Measurements from ENCODE around the gene CAPN7. TPM values are rescaled to one million over a fixed set of nuclear protein-coding genes. Genes with fewer than 3 reads are reported as not detected.

Gene CAPN7
- total RNA-seq, 1 experiment from 2014 or later: 25.2 TPM

GRCh38 chr3:15295506-15295905 is 89.5 kb downstream of the CAPN7 start:
- H3K4me1 ChIP-seq (ENCODE audit: insufficient read depth, low read length): no peaks in the 10 kb centered on the region
- no peaks in the 10 kb centered on the region for H3K27me3 Mint-ChIP-seq (ENCODE audit: low read depth)
- no peak overlapping the region for H3K27ac ChIP-seq (ENCODE audit: insufficient read length, low read depth, low read length)
- no peak overlapping the region for H3K27ac Mint-ChIP-seq
- H3K4me1 Mint-ChIP-seq: peaks cover 0 to 6% of the 10 kb centered on the region in 2 experiments; a peak in 2 of 4 replicates
- H4K20me1 ChIP-seq (ENCODE audit: control insufficient read depth, insufficient read depth, insufficient read length): no peaks in the 10 kb centered on the region
- DNase-seq: no peak
- no peak overlapping the region for H3K9ac ChIP-seq (ENCODE audit: extremely low read depth, insufficient read length, low read length)
- no peaks in the 10 kb centered on the region for H3K27me3 ChIP-seq (ENCODE audit: insufficient read depth, low read length)
- no peak overlapping the region for H4K91ac ChIP-seq (ENCODE audit: insufficient read length, low read depth, low read length)
- H3K23ac ChIP-seq (ENCODE audit: insufficient read length, low read depth, low read length): no peak overlapping the region
- H3T11ph ChIP-seq (ENCODE audit: low read length): no peak overlapping the region
- H2AK5ac ChIP-seq (ENCODE audit: insufficient read length, low read length): no peak overlapping the region
- H3K79me1 ChIP-seq (ENCODE audit: insufficient read depth, low read depth, low read length, poor library complexity, severe bottlenecking): no peaks in the 10 kb centered on the region
- H3K4ac ChIP-seq (ENCODE audit: low read depth, low read length): no peak overlapping the region
- H4K5ac ChIP-seq (ENCODE audit: insufficient read length, low read depth, low read length): no peak overlapping the region
- H2BK12ac ChIP-seq (ENCODE audit: insufficient read length, low read depth, low read length): no peak overlapping the region
- no CpG with 5 or more reads among the region's 6 CpGs for WGBS (ENCODE audit: extremely low coverage, insufficient read length, low lambda C conversion rate)
- H2AFZ ChIP-seq (ENCODE audit: low read length): no peak overlapping the region
- H3K4me3 Mint-ChIP-seq: no peak overlapping the region
- TF ChIP-seq CTCF (conservative IDR thresholded peaks at IDR 0.05): no peak
- no peak overlapping the region for H2BK5ac ChIP-seq (ENCODE audit: insufficient read length, low read length)
- no peaks in the 10 kb centered on the region for H3K9me3 ChIP-seq (ENCODE audit: control insufficient read depth, low read depth, low read length)
- no peak overlapping the region for H3K4me2 ChIP-seq (ENCODE audit: insufficient read depth, insufficient read length, low read length)
- H3K23me2 ChIP-seq (ENCODE audit: insufficient read length, low read depth, low read length, poor library complexity, severe bottlenecking): no peaks in the 10 kb centered on the region
- no peak overlapping the region for H4K8ac ChIP-seq (replicated peaks; ENCODE audit: insufficient read length, low read depth, low read length)
- no peak overlapping the region for H3K56ac ChIP-seq (ENCODE audit: insufficient read length, low read depth, low read length)
- H3K18ac ChIP-seq (ENCODE audit: insufficient read length, low read depth, low read length): no peak overlapping the region
- H2BK15ac ChIP-seq (ENCODE audit: low read depth, low read length): no peak overlapping the region
- H3K14ac ChIP-seq (ENCODE audit: insufficient read depth, low read length): no peak overlapping the region
- no peak overlapping the region for H2BK20ac ChIP-seq (ENCODE audit: low read depth, low read length, poor library complexity, severe bottlenecking)
- H3K36me3 Mint-ChIP-seq (ENCODE audit: insufficient read depth in 1 of 3, low read depth in 3 of 3): no peaks in the 10 kb centered on the region
- H3K9me3 Mint-ChIP-seq: no peaks in the 10 kb centered on the region
- H2BK120ac ChIP-seq (ENCODE audit: low read depth, low read length, poor library complexity, severe bottlenecking): no peak overlapping the region
- no peaks in the 10 kb centered on the region for H3K79me2 ChIP-seq (ENCODE audit: insufficient read depth, low read length)
